ENCODE data around the gene ING4.
"Not testable (repeated sequence)": the region's sequence is repeated elsewhere in the genome, so short reads cannot be mapped to it uniquely, and the experiment has no call there.

ING4 gene

DNA sequence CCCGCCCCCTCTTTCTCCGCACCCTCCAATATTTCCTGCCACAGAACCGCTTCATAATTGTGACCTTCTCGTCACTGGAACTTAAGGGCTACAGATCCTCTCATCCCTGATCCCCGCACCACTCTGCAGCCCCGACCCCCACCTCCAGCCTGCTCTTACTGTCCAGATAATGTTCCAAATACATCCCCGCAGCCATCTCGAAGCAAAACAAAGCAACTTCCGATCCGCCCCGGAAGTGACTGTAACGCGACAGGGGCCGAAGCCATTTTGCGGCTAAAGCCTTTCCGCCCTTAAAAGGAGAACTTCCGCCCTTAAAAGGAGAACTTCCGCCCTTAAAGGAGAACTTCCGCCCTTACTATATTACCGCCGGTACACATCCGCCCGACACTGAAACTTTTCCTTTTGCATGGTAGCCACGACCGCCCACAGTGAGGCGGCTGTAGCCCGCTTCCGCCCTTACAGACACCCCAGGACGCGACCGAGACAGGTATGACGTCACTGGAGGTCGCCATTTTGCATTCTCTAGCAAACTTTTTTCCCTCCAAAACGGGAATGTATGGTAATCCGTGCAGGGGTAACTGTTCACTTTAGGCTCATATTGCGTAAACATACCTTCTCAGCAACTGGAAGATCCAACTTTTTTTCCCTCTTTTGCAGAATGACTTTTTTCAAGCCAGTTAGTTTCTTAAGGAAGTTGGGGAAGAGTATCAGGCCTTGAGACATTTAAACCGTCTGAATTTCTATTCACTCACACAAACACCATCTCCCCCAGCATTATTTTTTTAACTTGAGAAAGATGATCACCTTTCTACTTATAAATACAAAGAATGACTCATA lies at the start of gene ING4:
Gene ING4, minus strand, starts transcription at position 214 of the 837 bp plus-strand sequence. Its CDS starts 18 bp downstream, at position 196.
- DNase-seq, result peak; percentile 90

GRCh38 chr12:6708960-6709394 lies 46.1 kb upstream of the ING4 start:
- no peak for DNase-seq

GRCh38 chr12:6708351-6708750 lies 45.4 kb upstream of the ING4 start:
- not testable (repeated sequence) for DNase-seq

GRCh38 chr12:6703631-6704030 lies 40.7 kb upstream of the ING4 start:
- DNase-seq, result no peak

DNA sequence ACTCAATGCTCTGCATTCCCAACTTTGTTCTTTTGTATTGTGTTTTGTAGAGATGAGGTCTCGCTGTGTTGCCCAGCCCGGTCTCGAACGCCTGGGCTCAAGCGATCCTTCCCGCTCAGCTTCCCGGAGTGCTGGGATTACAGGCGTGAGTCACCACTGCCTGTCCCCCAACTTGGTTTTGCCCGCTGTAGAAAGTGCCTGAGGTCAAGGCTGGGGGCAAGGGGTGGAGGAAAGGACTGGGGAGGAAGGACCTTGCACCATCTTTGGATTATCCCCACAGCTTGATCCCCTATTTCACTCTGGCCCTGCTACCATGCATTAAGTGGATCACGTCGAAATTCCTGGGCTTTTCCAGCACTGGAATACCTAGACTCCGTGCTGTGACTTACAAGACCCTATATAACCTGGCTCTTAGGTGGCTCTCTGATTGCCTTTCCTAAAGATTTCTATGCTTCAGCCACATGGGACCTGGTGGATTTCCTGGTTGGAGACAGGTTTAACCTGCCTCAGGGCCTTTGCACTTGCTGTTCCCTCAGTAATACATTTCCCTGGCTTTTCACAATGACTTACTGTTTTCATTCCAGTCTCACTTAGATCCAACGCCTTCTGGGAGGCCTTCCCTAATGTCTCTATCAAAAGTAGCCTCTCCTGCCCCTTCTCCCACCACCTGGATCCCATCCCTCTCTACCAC lies 38.3 kb upstream of the ING4 start:
- no peak for DNase-seq

DNA sequence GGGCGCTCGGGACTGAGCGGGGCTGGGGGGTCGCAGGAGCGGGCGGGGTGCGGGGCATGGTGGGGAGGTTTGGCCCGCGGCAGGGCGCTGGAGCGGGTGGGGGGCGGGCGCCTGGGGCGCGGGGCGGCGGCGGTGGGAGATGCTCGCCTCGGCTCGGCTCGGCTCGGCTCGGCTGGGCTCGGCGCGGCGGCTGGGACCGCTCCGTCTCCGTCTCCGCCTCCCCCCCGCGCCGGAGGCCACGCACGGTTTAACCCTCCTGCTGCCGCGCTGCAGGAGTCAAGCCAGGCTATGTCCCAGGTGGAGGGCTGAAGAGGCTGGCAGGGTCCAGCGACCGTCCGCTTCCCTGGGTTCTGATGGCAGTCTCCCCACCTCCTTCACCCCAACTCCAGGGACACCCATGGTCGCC lies 37.7 kb upstream of the ING4 start, which contains the start of gene PIANP:
Gene PIANP, minus strand, starts transcription at position 170 of the 406 bp plus-strand sequence. CDS start 2,754 bp downstream, outside the sequence.
- peak; percentile 66 for DNase-seq

- peak; percentile 24 for DNase-seq
Measured at GRCh38 chr12:6699989-6700645, 37.2 kb upstream of the ING4 start.

GRCh38 chr12:6699259-6699988 lies 36.5 kb upstream of the ING4 start:
- no peak for DNase-seq

DNA sequence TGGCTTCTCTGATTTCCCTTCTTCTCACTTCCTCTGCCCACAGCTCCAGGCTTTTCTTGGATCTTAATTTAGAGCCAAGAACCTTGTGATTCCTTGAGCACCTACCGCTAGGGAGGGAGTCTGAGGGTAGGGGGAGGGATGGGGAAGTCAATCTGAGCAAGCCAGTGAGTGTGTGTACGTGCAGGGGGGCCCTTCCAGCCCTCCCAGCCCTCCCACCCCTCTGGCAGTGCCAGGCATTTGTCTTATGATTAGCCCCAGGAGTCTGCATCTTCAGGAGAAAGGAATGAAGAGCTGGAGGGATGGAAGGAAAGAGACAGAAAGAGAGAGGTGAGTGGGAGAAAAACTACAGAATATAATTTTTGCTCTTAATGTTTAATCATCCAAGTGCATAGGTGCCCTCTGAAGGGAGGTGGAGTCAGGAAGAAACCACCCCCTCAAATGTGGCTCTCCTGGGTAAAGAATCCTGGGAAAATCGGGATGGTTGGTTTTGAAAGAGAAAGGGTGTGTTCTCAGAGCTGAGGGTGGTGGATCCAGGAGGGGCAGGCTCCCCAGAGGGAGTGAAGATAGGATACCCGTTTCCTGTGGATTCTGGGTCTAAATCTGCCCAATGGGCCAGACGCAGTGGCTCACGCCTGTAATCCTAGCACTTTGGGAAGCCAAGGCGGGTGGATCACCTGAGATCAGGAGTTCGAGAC lies 35.6 kb upstream of the ING4 start:
- no peak for DNase-seq

- DNase-seq, result no peak
Measured at GRCh38 chr12:6697584-6698351, 34.8 kb upstream of the ING4 start.

- no peak for DNase-seq
Measured at GRCh38 chr12:6696690-6697583, 34.0 kb upstream of the ING4 start.

- no peak for DNase-seq
Measured at GRCh38 chr12:6695313-6696045, 32.6 kb upstream of the ING4 start.

- no peak for DNase-seq
Measured at GRCh38 chr12:6694701-6695100, 31.8 kb upstream of the ING4 start.

- DNase-seq, result no peak
Measured at GRCh38 chr12:6693832-6694355, 31.0 kb upstream of the ING4 start.

GRCh38 chr12:6692888-6693287 lies 30.0 kb upstream of the ING4 start:
- DNase-seq, result no peak

GRCh38 chr12:6691473-6691872 lies 28.6 kb upstream of the ING4 start:
- DNase-seq, result no peak

- peak; percentile 89 for DNase-seq
Measured at GRCh38 chr12:6688999-6689882, 26.3 kb upstream of the ING4 start, which contains the start of gene ZNF384. TSS of gene ZNF384 (minus strand) at chr12:6689375. CDS start at chr12:6679520, 9,855 bp downstream.

GRCh38 chr12:6688543-6688998 lies 25.7 kb upstream of the ING4 start:
- DNase-seq, result peak; percentile 26

Data from stimulated activated CD4-positive, alpha-beta T cell treated with anti-CD3 and anti-CD28 coated beads, Interleukin-4, amount 100 ng/mL, for 1 hour (primary cell).